Lung (tissue), 12 donors: Measurements from ENCODE around the gene ATP2B2. TPM values are rescaled to one million over a fixed set of nuclear protein-coding genes. Genes with fewer than 3 reads are reported as not detected.

Experiments
- ATAC-seq: fragments of 200-7000 bp; cut with Tn5 transposase; one replicate; pipeline ENCODE4 v1.9.1; 2020; ENCODE audit warnings: moderate number of reproducible peaks; ENCODE audit not compliant: insufficient read depth, low FRiP score
- DNase-seq, 3 donors: peaks; one replicate each; pipeline ENCODE4 v3.0.0-alpha.2; 2013 to 2017
- H3K27ac ChIP-seq, 2 donors: one replicate each; pipeline ENCODE4 v1.5.1; 2013; ENCODE audit warnings: mild to moderate bottlenecking in 2 of 2, moderate library complexity in 2 of 2, control low read depth in 1 of 2, inconsistent platforms in 1 of 2, low read depth in 1 of 2, low read length in 1 of 2
- H3K27me3 ChIP-seq, 3 donors: one replicate each; pipeline ENCODE4 v1.5.1; 2013; ENCODE audit warnings: low read length in 2 of 3; ENCODE audit not compliant: control insufficient read depth in 3 of 3, insufficient read depth in 3 of 3
- H3K36me3 ChIP-seq, 4 donors: one replicate each; pipeline ENCODE4 v1.5.1; 2013; ENCODE audit warnings: low read length in 4 of 4, mild to moderate bottlenecking in 1 of 4, moderate library complexity in 1 of 4; ENCODE audit not compliant: control insufficient read depth in 4 of 4, insufficient read depth in 4 of 4
- H3K4me1 ChIP-seq, 5 donors: one replicate each; pipeline ENCODE4 v1.5.1; 2013; ENCODE audit warnings: low read length in 5 of 5, mild to moderate bottlenecking in 2 of 5, moderate library complexity in 1 of 5; ENCODE audit not compliant: control insufficient read depth in 5 of 5, insufficient read depth in 5 of 5
- H3K4me3 ChIP-seq: one replicate; pipeline ENCODE4 v1.5.1; 2013; ENCODE audit warnings: mild to moderate bottlenecking, control low read depth, moderate library complexity
- H3K9ac ChIP-seq, 2 donors: one replicate each; pipeline ENCODE4 v1.5.1; 2013; ENCODE audit warnings: low read length in 2 of 2, control low read depth in 1 of 2; ENCODE audit not compliant: insufficient read depth in 1 of 2
- H3K9me3 ChIP-seq, 4 donors: one replicate each; pipeline ENCODE4 v1.5.1; 2013; ENCODE audit warnings: low read length in 3 of 4, mild to moderate bottlenecking in 1 of 4, moderate library complexity in 1 of 4; ENCODE audit not compliant: control insufficient read depth in 4 of 4, insufficient read depth in 3 of 4
- WGBS, 2 donors: extraction: QIAGEN DNeasy Blood & Tissue Kit; methylation state at CpG; one replicate each; pipeline ENCODE4 v1.1.7; 2013; 5-methylcytosine and 5-hydroxymethylcytosine counted together
- polyA plus RNA-seq, 2 donors: library from polyadenylated mRNA; stranded (reverse); fragments of 200-250 nt; gene quantifications; one replicate each; pipeline ENCODE4 v1.2.1, GENCODE V29; 2013
- total RNA-seq, 2 donors: library from RNA; depleted of rRNA in 1 of 2; stranded (reverse); fragments of >200 nt in 1 of 2; gene quantifications; one replicate each; pipeline ENCODE4 v1.2.1, GENCODE V29; 2014 to 2021
- TF ChIP-seq, protein P1 (sequence below): IDR thresholded peaks from 2 replicates; pipeline ENCODE4 v1.5.1; 2012; ENCODE audit warnings: mild to moderate bottlenecking; ENCODE audit errors: control extremely low read depth, extremely low read depth
- donor health status: control.
- donor health status: control.
- donor health status: Bipolar disorder and iron deficiency.
- donor health status: healthy.
- donor health status: DM: yes; HTN: yes; CAD: no.

The ATP2B2 gene
- total and polyA plus RNA-seq, 4 donors: 0.06 TPM; not detected in 3

DNA sequence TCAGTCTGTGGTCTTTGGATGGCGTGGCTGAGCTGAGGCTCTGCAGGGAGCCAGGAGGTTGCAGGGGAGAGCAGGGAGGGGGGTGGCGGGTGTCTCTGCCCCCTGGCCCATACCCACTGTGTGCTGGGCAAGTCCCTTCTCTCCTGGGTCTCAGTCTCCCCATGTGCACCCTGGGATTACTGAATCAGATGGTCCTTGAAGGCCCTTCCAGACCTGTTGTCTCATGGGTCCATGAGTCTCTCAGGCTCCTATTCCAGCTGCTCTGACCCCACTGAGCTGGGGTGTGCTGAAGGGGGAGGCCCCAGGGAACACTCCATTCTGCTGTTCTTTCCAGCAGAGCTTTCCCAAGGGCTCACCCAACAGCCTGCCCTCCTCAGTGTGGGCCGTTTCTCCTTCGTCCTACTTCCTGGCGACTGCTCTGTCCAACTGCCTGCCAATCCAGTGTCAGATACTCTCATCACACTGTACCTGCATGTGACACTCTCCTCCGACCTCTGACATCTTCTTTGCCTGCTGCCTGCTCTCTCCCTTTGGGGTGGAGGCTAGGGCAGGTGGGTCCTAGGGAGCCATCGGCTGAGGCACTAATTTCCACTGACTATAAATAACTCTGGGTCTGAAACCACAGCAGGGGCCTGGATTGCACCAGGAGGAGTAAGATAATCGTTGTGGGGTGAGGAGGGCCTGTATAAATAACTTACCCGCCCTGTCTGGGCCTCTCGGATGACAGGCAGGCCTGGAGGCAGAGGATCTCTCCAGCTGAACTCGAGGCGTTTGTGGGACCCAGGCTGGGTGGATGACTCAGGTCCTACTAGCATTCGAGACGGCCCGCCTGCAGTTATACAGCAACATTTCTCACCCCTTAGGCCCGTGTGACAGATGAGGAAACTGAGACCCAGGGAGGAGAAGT is 67.1 kb downstream of the ATP2B2 start:
- TF ChIP-seq, protein P1, sequence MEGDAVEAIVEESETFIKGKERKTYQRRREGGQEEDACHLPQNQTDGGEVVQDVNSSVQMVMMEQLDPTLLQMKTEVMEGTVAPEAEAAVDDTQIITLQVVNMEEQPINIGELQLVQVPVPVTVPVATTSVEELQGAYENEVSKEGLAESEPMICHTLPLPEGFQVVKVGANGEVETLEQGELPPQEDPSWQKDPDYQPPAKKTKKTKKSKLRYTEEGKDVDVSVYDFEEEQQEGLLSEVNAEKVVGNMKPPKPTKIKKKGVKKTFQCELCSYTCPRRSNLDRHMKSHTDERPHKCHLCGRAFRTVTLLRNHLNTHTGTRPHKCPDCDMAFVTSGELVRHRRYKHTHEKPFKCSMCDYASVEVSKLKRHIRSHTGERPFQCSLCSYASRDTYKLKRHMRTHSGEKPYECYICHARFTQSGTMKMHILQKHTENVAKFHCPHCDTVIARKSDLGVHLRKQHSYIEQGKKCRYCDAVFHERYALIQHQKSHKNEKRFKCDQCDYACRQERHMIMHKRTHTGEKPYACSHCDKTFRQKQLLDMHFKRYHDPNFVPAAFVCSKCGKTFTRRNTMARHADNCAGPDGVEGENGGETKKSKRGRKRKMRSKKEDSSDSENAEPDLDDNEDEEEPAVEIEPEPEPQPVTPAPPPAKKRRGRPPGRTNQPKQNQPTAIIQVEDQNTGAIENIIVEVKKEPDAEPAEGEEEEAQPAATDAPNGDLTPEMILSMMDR: no peak
- Histone ChIP-seq H3K36me3 (no peaks in the 10 kb centered on the region), H3K27me3 (peaks cover 0 to 3% (median 0%) of the 10 kb centered on the region in 3 donors), H3K27ac (no peak overlapping the region), H3K9ac (no peak overlapping the region), H3K4me1 (no peaks in the 10 kb centered on the region), H3K9me3 (peaks cover 0 to 4% (median 0%) of the 10 kb centered on the region in 4 donors), H3K4me3 (no peak overlapping the region)
- DNase-seq (no peak), ATAC-seq (no peak)
- WGBS, 2 donors: 67% methylated on average over 16 of the region's 16 CpGs

DNA sequence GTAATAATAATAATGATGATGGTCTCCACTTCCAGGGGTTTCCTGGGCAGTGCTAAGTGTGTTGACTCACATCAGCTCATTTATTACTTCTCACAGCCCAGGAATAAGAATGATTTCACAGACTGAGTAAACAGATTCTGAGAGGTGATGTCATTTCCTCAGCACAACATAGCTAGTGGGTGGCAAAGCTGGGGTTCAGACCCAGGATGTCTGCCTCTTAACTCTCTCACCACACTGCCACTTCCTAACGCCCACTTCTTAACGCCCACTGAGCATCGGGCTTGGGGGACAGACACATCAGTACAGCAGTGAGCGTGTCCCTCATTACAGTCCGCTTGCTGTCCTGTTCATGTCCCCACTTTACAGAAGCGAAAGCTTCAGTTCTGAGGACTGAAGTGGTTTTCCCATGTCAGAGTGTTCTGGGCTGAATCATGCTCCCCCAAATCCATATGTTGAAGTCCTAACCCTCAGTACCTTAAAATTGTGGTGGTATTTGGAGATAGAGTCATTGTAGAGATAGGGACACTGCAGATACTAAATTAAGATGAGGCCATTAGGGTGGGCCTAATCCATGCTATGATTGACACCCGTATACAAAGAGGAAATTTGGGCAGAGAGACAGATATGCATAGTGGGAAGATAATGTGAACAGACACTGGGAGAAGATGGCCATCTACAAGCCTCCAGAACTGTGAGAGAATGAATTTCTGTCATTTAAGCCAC is 68.0 kb downstream of the ATP2B2 start:
- ATAC-seq (no peak), DNase-seq (no peak)
- Histone ChIP-seq H3K27me3 (no peaks in the 10 kb centered on the region), H3K27ac (no peak overlapping the region), H3K9me3 (peaks cover 0 to 2% (median 0%) of the 10 kb centered on the region in 4 donors), H3K4me1 (no peaks in the 10 kb centered on the region), H3K36me3 (no peaks in the 10 kb centered on the region), H3K4me3 (no peak overlapping the region), H3K9ac (no peak overlapping the region)
- 61 to 72% methylated on average over 7 of the region's 7 CpGs for WGBS, 2 donors
- TF ChIP-seq, protein P1: no peak

DNA sequence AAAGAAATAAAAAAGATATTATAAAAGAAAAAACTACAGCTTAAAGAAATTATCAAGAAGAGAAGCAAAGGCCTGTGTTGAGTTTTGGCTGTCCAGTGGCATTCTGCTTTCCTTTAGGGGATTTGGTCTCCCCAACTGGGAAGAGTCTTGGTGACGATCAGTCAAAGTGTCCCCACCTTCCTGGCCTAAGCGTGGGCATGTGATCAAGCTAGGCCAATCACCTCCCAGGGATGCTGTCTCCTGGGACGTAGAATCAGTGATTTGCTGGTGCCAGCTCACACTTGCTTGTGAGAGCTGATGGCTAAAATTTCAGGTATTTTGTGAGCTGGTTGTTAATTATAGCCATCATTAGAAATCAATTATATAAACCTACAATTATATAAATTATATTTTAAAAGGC is 69.5 kb downstream of the ATP2B2 start:
- 72 to 86% methylated on average over 3 of the region's 3 CpGs for WGBS, 2 donors
- no peaks in the 10 kb centered on the region for H3K4me1 ChIP-seq
- peaks cover 0 to 2% (median 0%) of the 10 kb centered on the region in 4 donors for H3K9me3 ChIP-seq
- no peak for DNase-seq
- H3K36me3 ChIP-seq: no peaks in the 10 kb centered on the region
- no peak overlapping the region for H3K27ac ChIP-seq
- ATAC-seq: no peak
- no peak overlapping the region for H3K9ac ChIP-seq
- TF ChIP-seq, protein P1: no peak
- H3K4me3 ChIP-seq: no peak overlapping the region
- H3K27me3 ChIP-seq: no peaks in the 10 kb centered on the region
